HG03565 (cell line): Measurements from ENCODE around the gene SULT1E1.

ENCODE experiments used
- ATAC-seq: cut with Tn5 transposase; IDR thresholded peaks from one replicate; pipeline ENCODE4 v1.9.1; 2021; ENCODE audit warnings: mild to moderate bottlenecking, moderate library complexity; ENCODE audit not compliant: unreplicated experiment

SULT1E1 gene

DNA sequence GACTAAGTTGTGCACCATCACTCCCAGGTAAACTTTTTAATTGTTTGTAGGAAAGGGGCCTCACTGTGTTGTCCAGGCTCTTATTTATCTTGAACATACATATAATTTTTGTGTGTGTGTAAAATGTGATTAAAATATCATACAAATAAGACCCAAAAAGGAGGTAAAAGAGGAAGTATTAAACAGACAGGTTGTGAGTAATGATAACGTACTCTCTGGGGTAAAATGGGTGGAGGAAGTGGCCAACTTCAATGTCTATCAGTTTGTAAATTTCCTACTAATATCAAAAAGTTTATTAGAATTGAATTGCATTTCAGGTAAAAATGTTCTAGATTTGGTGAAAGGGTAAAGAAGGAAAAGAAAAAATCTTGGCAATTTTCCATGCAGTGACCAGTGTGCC, 48.8 kb downstream of the SULT1E1 start:
- no peak for ATAC-seq

DNA sequence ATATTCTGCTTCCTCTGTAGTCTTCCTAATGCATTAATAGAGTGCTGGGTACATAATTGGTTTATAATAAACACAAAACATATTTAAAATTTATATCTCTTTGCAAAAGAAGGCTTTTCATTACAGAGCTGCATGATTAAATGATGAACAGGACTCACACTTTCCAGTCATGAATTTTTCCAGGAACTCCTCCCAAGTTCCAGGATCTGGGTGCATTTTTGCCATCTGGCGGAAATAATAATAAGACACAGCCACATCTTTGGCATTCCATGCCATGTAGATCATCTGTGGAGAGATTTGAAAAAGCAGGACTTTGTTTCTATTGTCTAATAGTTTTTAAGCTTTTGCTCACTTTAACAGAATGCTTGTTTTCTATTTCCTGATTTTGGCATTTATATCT, 59.3 kb downstream of the SULT1E1 start:
- no peak for ATAC-seq

DNA sequence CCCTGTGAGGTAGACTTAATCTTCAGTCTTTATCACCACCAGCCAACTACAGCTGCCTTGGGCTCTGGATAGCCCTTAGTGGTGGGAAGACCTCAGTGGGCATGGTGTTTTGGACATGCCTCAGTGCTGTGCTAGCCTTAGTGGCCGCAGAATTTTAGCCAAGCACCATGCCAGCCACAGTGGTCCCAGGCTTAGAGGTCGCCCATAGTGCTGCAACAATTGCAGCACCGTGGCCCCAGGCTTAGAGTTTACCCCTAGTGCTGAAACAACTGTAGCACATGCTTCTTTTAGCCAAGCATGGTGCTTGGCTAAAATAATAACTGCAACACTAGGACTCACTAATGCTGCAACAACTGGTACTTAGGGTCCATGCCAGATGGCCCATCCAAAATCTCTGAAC, 60.6 kb downstream of the SULT1E1 start:
- no peak for ATAC-seq

DNA sequence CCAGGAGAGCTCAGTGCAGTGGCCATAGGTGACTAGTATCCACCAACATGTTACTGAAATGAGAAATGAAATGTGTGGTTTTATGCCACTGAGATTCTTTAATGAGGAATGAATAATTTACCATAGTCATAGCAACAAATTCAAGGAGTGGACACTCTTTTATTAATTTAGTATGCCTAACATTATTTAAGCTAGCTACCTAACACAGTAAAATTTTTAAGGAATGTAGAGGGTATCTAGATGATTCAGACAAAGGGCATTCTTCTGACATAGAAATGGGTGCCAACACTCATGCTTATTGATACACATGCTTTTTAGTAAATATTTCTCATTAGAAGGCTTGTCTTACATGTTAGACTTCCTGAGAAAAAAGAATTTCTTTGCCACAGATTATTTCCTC, 66.2 kb downstream of the SULT1E1 start:
- no peak for ATAC-seq
